GM21423 (cell line): ENCODE data around the gene RYR3.

Experiments used
- ATAC-seq: cut with Tn5 transposase; IDR thresholded peaks from one replicate; pipeline ENCODE4 v1.9.1; 2021; ENCODE audit warnings: mild to moderate bottlenecking, moderate library complexity; ENCODE audit not compliant: unreplicated experiment

The RYR3 gene

GRCh38 chr15:33317896-33318295, 7.1 kb downstream of the RYR3 start:
- no peak for ATAC-seq

GRCh38 chr15:33320017-33320416, 9.2 kb downstream of the RYR3 start:
- ATAC-seq, result no peak

GRCh38 chr15:33322091-33322490, 11.3 kb downstream of the RYR3 start:
- ATAC-seq, result no peak

GRCh38 chr15:33324609-33325008, 13.8 kb downstream of the RYR3 start:
- no peak for ATAC-seq

GRCh38 chr15:33326908-33327307, 16.1 kb downstream of the RYR3 start:
- ATAC-seq, result no peak

GRCh38 chr15:33328106-33328505, 17.3 kb downstream of the RYR3 start:
- no peak for ATAC-seq

GRCh38 chr15:33329457-33329856, 18.7 kb downstream of the RYR3 start:
- ATAC-seq, result no peak

GRCh38 chr15:33330931-33331330, 20.2 kb downstream of the RYR3 start:
- no peak for ATAC-seq

GRCh38 chr15:33341953-33342352, 31.2 kb downstream of the RYR3 start:
- ATAC-seq, result no peak

GRCh38 chr15:33343275-33343674, 32.5 kb downstream of the RYR3 start:
- no peak for ATAC-seq

GRCh38 chr15:33344111-33344510, 33.3 kb downstream of the RYR3 start:
- no peak for ATAC-seq

GRCh38 chr15:33344530-33344929, 33.8 kb downstream of the RYR3 start:
- ATAC-seq, result no peak

GRCh38 chr15:33354411-33354810, 43.6 kb downstream of the RYR3 start:
- no peak for ATAC-seq

GRCh38 chr15:33357845-33358244, 47.1 kb downstream of the RYR3 start:
- ATAC-seq, result no peak

GRCh38 chr15:33358306-33358705, 47.5 kb downstream of the RYR3 start:
- no peak for ATAC-seq

GRCh38 chr15:33360886-33361285, 50.1 kb downstream of the RYR3 start:
- no peak for ATAC-seq

GRCh38 chr15:33369941-33370622, 59.3 kb downstream of the RYR3 start:
- ATAC-seq, result no peak

GRCh38 chr15:33370623-33371020, 59.9 kb downstream of the RYR3 start:
- no peak for ATAC-seq

- ATAC-seq, result no peak
These were observed 60.4 kb downstream of the RYR3 start for GRCh38 chr15:33371159-33371558.

GRCh38 chr15:33374226-33374914, 63.6 kb downstream of the RYR3 start:
- no peak for ATAC-seq

- ATAC-seq, result no peak
These were observed 64.5 kb downstream of the RYR3 start for GRCh38 chr15:33375236-33375635.

- ATAC-seq, result no peak
These were observed 66.4 kb downstream of the RYR3 start for GRCh38 chr15:33377204-33377603.
